Uterus (tissue), 4 donors: ENCODE measurements around the gene ORC6. TPM values are rescaled to one million over a fixed set of nuclear protein-coding genes. Genes with fewer than 3 reads are reported as not detected.

ENCODE experiments used
- DNase-seq, 2 donors: peaks; one replicate each; pipeline ENCODE4 v3.0.0-alpha.2; 2019 to 2020
- H3K27ac ChIP-seq, 2 donors: fragments of 200-600 bp; sonication (generic); 1 replicate in 1 of 2; 2 replicates in 1 of 2; pipeline ENCODE4 v1.5.1; 2016 to 2018
- H3K27me3 ChIP-seq, 2 donors: fragments of 200-600 bp; sonication (generic); one replicate each; pipeline ENCODE4 v1.5.1; 2018 to 2019; ENCODE audit warnings: control low read depth in 1 of 2
- H3K36me3 ChIP-seq, 2 donors: fragments of 200-600 bp; sonication (generic); one replicate each; pipeline ENCODE4 v1.5.1; 2019; ENCODE audit warnings: control low read depth in 1 of 2
- H3K4me1 ChIP-seq, 2 donors: fragments of 200-600 bp; sonication (generic); one replicate each; pipeline ENCODE4 v1.5.1; 2018 to 2019; ENCODE audit warnings: control low read depth in 1 of 2
- H3K4me3 ChIP-seq, 2 donors: fragments of 200-600 bp; sonication (generic); 1 replicate in 1 of 2; 2 replicates in 1 of 2; pipeline ENCODE4 v1.5.1; 2018 to 2019; ENCODE audit warnings: mild to moderate bottlenecking in 1 of 2
- H3K9me3 ChIP-seq, 2 donors: fragments of 200-600 bp; sonication (generic); one replicate each; pipeline ENCODE4 v1.5.1; 2019; ENCODE audit warnings: control low read depth in 1 of 2
- CTCF ChIP-seq, 4 experiments: fragments of 200-600 bp in 2 of 4; fragments of 450-650 bp in 2 of 4; sonication (generic) in 2 of 4; IDR thresholded peaks; one replicate each; pipeline ENCODE4 v1.5.1; 2016 to 2019; ENCODE audit warnings: antibody characterized with exemption in 4 of 4, mild to moderate bottlenecking in 2 of 4, moderate library complexity in 1 of 4
- POLR2A ChIP-seq, 2 donors: fragments of 450-650 bp; IDR thresholded peaks; one replicate each; pipeline ENCODE4 v1.6.1; 2016; ENCODE audit warnings: antibody characterized with exemption in 2 of 2, mild to moderate bottlenecking in 1 of 2, moderate library complexity in 1 of 2
- intact Hi-C: fragments of 100-400 bp; cut with DNase I; formaldehyde crosslinking; loops from one replicate; pipeline ENCODE4 v1.15.1; 2023; ENCODE audit warnings: low total_unique reads
- total RNA-seq, 4 donors: library from RNA; depleted of rRNA in 3 of 4; stranded (reverse); fragments of >200 nt in 3 of 4; gene quantifications; one replicate each; pipeline versions ENCODE4 v1.1.0 to v1.2.4, GENCODE V29; 2014 to 2023
- donor health status: DM: yes; HTN: yes; CAD: no.

ORC6 gene
- total RNA-seq, 4 donors from 2014 or later, result 1.2 to 11.3 (median 1.3) TPM; not detected in 1

- Histone ChIP-seq H3K27ac (no peak overlapping the region), H3K4me3 (no peak overlapping the region), H3K36me3 (no peaks in the 10 kb centered on the region), H3K9me3 (no peaks in the 10 kb centered on the region), H3K4me1 (peaks cover 0 to 6% of the 10 kb centered on the region in 2 donors), H3K27me3 (no peaks in the 10 kb centered on the region)
- TF ChIP-seq CTCF (IDR thresholded peaks at IDR 0.05), result no peak
- no peak for TF ChIP-seq POLR2A (IDR thresholded peaks at IDR 0.05)
- DNase-seq, result no peak
- intact Hi-C loops, result no loop called here
Observed at GRCh38 chr16:46691726-46692125, 2.3 kb downstream of the ORC6 start.

GRCh38 chr16:46693598-46693997 is 4.1 kb downstream of the ORC6 start:
- Histone ChIP-seq H3K4me1 (no peaks in the 10 kb centered on the region), H3K27me3 (no peaks in the 10 kb centered on the region), H3K4me3 (no peak overlapping the region), H3K27ac (no peak overlapping the region), H3K9me3 (no peaks in the 10 kb centered on the region), H3K36me3 (no peaks in the 10 kb centered on the region)
- DNase-seq, result no peak
- TF ChIP-seq CTCF (IDR thresholded peaks at IDR 0.05), result no peak
- no peak for TF ChIP-seq POLR2A (IDR thresholded peaks at IDR 0.05)
- intact Hi-C loops, result no loop called here

- Histone ChIP-seq H3K36me3 (no peaks in the 10 kb centered on the region), H3K9me3 (no peaks in the 10 kb centered on the region), H3K4me3 (no peak overlapping the region), H3K27me3 (no peaks in the 10 kb centered on the region), H3K27ac (no peak overlapping the region), H3K4me1 (no peaks in the 10 kb centered on the region)
- intact Hi-C loops, result no loop called here
- TF ChIP-seq POLR2A (IDR thresholded peaks at IDR 0.05) (no peak), CTCF (IDR thresholded peaks at IDR 0.05) (no peak)
- no peak for DNase-seq
Observed at GRCh38 chr16:46695937-46696336, 6.5 kb downstream of the ORC6 start.

GRCh38 chr16:46696957-46697356 is 7.5 kb downstream of the ORC6 start:
- Histone ChIP-seq H3K4me3 (no peak overlapping the region), H3K36me3 (no peaks in the 10 kb centered on the region), H3K4me1 (no peaks in the 10 kb centered on the region), H3K27me3 (no peaks in the 10 kb centered on the region), H3K9me3 (no peaks in the 10 kb centered on the region), H3K27ac (no peak overlapping the region)
- TF ChIP-seq CTCF (IDR thresholded peaks at IDR 0.05) (no peak), POLR2A (IDR thresholded peaks at IDR 0.05) (no peak)
- intact Hi-C loops, result no loop called here
- no peak for DNase-seq

GRCh38 chr16:46700048-46700447 is 10.6 kb downstream of the ORC6 start:
- Histone ChIP-seq H3K4me1 (no peaks in the 10 kb centered on the region), H3K4me3 (no peak overlapping the region), H3K36me3 (no peaks in the 10 kb centered on the region), H3K27me3 (no peaks in the 10 kb centered on the region), H3K9me3 (no peaks in the 10 kb centered on the region), H3K27ac (no peak overlapping the region)
- no peak for TF ChIP-seq CTCF (IDR thresholded peaks at IDR 0.05)
- no peak for TF ChIP-seq POLR2A (IDR thresholded peaks at IDR 0.05)
- intact Hi-C loops, result no loop called here
- DNase-seq, result no peak
